ENCODE data around the gene NCAPD3.

- TF ChIP-seq, protein P1, sequence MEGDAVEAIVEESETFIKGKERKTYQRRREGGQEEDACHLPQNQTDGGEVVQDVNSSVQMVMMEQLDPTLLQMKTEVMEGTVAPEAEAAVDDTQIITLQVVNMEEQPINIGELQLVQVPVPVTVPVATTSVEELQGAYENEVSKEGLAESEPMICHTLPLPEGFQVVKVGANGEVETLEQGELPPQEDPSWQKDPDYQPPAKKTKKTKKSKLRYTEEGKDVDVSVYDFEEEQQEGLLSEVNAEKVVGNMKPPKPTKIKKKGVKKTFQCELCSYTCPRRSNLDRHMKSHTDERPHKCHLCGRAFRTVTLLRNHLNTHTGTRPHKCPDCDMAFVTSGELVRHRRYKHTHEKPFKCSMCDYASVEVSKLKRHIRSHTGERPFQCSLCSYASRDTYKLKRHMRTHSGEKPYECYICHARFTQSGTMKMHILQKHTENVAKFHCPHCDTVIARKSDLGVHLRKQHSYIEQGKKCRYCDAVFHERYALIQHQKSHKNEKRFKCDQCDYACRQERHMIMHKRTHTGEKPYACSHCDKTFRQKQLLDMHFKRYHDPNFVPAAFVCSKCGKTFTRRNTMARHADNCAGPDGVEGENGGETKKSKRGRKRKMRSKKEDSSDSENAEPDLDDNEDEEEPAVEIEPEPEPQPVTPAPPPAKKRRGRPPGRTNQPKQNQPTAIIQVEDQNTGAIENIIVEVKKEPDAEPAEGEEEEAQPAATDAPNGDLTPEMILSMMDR (conservative IDR thresholded peaks at IDR 0.05; ENCODE audit: low read depth, low read length), result no peak
- TF ChIP-seq EZH2 (IDR thresholded peaks at IDR 0.05; ENCODE audit: low read length, unreplicated experiment), result no peak
- no peak for TF ChIP-seq EZH2phosphoT487 (IDR thresholded peaks at IDR 0.05; ENCODE audit: borderline replicate concordance, low read length)
These were observed 73.4 kb downstream of the NCAPD3 start for GRCh38 chr11:134150195-134150903.

Measured in PC-3 (cell line).